Measurements from ENCODE around the gene ANTXR1. TPM values are rescaled to one million over a fixed set of nuclear protein-coding genes. Genes with fewer than 3 reads are reported as not detected.

The ANTXR1 gene
- polyA plus RNA-seq, 1 donor (not counting 4 experiments of a cell fraction or from before 2014, with no cell fraction given): 20.4 TPM

DNA sequence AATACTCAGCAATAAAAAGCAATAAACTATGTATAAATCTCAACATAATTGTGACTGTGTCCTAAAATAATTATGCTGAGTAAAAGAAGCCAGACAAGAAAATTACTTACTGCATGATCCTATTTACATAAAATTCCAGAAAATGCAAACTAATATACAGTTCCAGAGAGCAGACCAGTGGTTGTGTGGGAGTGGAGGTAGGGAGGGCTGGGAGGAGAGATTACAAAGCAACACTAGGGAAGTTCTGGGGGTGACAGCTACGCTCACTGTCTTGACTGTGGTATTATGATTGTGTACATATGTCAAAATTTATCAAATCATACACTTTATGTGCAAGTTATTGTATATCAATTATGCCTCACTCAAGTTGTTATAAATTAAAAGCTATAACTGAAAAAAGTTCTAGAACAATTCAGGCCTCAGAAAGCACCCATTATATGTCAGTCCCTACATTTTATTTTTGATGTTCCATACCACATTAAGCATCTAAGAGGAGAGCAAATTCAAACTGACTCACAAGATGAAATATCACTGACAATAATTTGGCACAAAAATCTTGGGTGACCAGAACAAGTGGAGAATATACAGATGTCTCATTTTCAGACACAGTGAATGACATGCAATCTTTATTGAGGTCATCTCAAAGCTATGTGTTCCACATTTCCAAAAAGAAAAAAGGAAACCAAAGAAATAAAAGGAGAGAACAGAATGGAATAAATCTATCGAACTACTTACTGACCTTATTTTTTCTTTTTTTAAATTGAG is 85.1 kb downstream of the ANTXR1 start:
- Histone ChIP-seq H3K4me1 (ENCODE audit: control insufficient read depth, extremely low read depth, insufficient read depth, low read length) (no peaks in the 10 kb centered on the region), H2AFZ (ENCODE audit: control insufficient read depth, low read length) (no peak overlapping the region), H4K20me1 (ENCODE audit: control insufficient read depth, extremely low read depth, insufficient read depth, low read length) (no peaks in the 10 kb centered on the region), H3K79me2 (ENCODE audit: control insufficient read depth, insufficient read depth, low read length) (no peaks in the 10 kb centered on the region), H3K9me1 (ENCODE audit: control insufficient read depth, extremely low read depth, insufficient read depth, low read length) (no peaks in the 10 kb centered on the region), H3K4me3 (ENCODE audit: control insufficient read depth in 2 of 3, extremely low read depth in 1 of 3, insufficient read depth in 2 of 3, low read depth in 1 of 3, low read length in 3 of 3) (no peak overlapping the region), H3K36me3 (ENCODE audit: control insufficient read depth in 2 of 2, extremely low read depth in 1 of 2, insufficient read depth in 2 of 2, low read length in 2 of 2) (peaks cover 4% of the 10 kb centered on the region in 2 experiments), H3K27me3 (ENCODE audit: control insufficient read depth, extremely low read depth, insufficient read depth, low read length) (no peaks in the 10 kb centered on the region), H3K27ac (ENCODE audit: control insufficient read depth, insufficient read depth, low read length) (no peak overlapping the region), H3K9me3 (ENCODE audit: control insufficient read depth, low read depth, low read length) (no peaks in the 10 kb centered on the region), H3K4me2 (ENCODE audit: control insufficient read depth, extremely low read depth, insufficient read depth, low read depth, low read length) (no peak overlapping the region), H3K9ac (ENCODE audit: control insufficient read depth, extremely low read depth, insufficient read depth, low read length) (no peak overlapping the region)
- no peak for FAIRE-seq
- no peak for DNase-seq (ENCODE audit: low read depth, low spot score)
- dilution Hi-C loops (cut with MboI; ENCODE audit: extremely low pct_ligation_motif_present, low sequenced_read_pairs): no loop called here
- TF ChIP-seq CTCF (optimal IDR thresholded peaks at IDR 0.05 in 1 of 3, IDR thresholded peaks at IDR 0.05 in 1 of 3, conservative IDR thresholded peaks at IDR 0.05 in 1 of 3; ENCODE audit: extremely low read depth in 1 of 3, insufficient read depth in 2 of 3, low read length in 3 of 3) (no peak), EZH2 (IDR thresholded peaks at IDR 0.05; ENCODE audit: low read length) (no peak)

GRCh38 chr2:69099541-69099940 is 86.6 kb downstream of the ANTXR1 start:
- FAIRE-seq: no peak
- DNase-seq (ENCODE audit: low read depth, low spot score): no peak
- dilution Hi-C loops (cut with MboI; ENCODE audit: extremely low pct_ligation_motif_present, low sequenced_read_pairs): no loop called here
- Histone ChIP-seq H3K9ac (ENCODE audit: control insufficient read depth, extremely low read depth, insufficient read depth, low read length) (no peak overlapping the region), H3K4me1 (ENCODE audit: control insufficient read depth, extremely low read depth, insufficient read depth, low read length) (no peaks in the 10 kb centered on the region), H3K36me3 (ENCODE audit: control insufficient read depth in 2 of 2, extremely low read depth in 1 of 2, insufficient read depth in 2 of 2, low read length in 2 of 2) (peaks cover 4 to 7% of the 10 kb centered on the region in 2 experiments), H3K9me3 (ENCODE audit: control insufficient read depth, low read depth, low read length) (no peaks in the 10 kb centered on the region), H3K27me3 (ENCODE audit: control insufficient read depth, extremely low read depth, insufficient read depth, low read length) (no peaks in the 10 kb centered on the region), H2AFZ (ENCODE audit: control insufficient read depth, low read length) (no peak overlapping the region), H3K27ac (ENCODE audit: control insufficient read depth, insufficient read depth, low read length) (no peak overlapping the region), H3K4me3 (ENCODE audit: control insufficient read depth in 2 of 3, extremely low read depth in 1 of 3, insufficient read depth in 2 of 3, low read depth in 1 of 3, low read length in 3 of 3) (no peak overlapping the region), H3K79me2 (ENCODE audit: control insufficient read depth, insufficient read depth, low read length) (no peaks in the 10 kb centered on the region), H3K4me2 (ENCODE audit: control insufficient read depth, extremely low read depth, insufficient read depth, low read depth, low read length) (no peak overlapping the region), H3K9me1 (ENCODE audit: control insufficient read depth, extremely low read depth, insufficient read depth, low read length) (no peaks in the 10 kb centered on the region), H4K20me1 (ENCODE audit: control insufficient read depth, extremely low read depth, insufficient read depth, low read length) (no peaks in the 10 kb centered on the region)
- TF ChIP-seq EZH2 (IDR thresholded peaks at IDR 0.05; ENCODE audit: low read length) (no peak), CTCF (optimal IDR thresholded peaks at IDR 0.05 in 1 of 3, IDR thresholded peaks at IDR 0.05 in 1 of 3, conservative IDR thresholded peaks at IDR 0.05 in 1 of 3; ENCODE audit: extremely low read depth in 1 of 3, insufficient read depth in 2 of 3, low read length in 3 of 3) (no peak)

Measured in keratinocyte (primary cell).